ENCODE data around the gene PARD3B.

Gene PARD3B

DNA sequence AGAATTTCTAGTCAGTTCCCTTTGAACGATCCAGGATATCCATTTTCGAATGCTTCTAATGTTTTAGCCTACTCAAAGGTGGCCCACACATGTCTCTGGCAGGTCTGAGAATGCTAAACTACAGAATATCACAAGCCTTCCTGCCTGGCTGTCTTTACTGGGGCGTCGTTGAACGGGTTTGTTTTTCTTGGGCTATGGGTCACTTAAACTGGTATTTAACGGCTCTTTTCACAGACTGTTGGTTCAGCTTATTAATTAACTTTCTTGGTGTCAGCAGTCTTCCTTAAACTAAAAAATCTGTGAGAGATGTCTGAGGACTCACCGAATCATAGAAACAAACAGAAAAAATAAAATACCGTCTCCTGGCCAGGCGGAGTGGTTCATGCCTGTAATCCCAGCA lies 573.9 kb downstream of the PARD3B start:
- DNase-seq (ENCODE audit: insufficient read length, low spot score) (no peak), FAIRE-seq (no peak)
- no peak for TF ChIP-seq CTCF (IDR thresholded peaks at IDR 0.05; ENCODE audit: insufficient read depth, missing control alignments)

GRCh38 chr2:205128726-205129125 lies 583.5 kb downstream of the PARD3B start:
- DNase-seq (ENCODE audit: insufficient read length, low spot score) (no peak), FAIRE-seq (no peak)
- no peak for TF ChIP-seq CTCF (IDR thresholded peaks at IDR 0.05; ENCODE audit: insufficient read depth, missing control alignments)

GRCh38 chr2:205129531-205129930 lies 584.3 kb downstream of the PARD3B start:
- FAIRE-seq (no peak), DNase-seq (ENCODE audit: insufficient read length, low spot score) (no peak)
- TF ChIP-seq CTCF (IDR thresholded peaks at IDR 0.05; ENCODE audit: insufficient read depth, missing control alignments), result no peak

DNA sequence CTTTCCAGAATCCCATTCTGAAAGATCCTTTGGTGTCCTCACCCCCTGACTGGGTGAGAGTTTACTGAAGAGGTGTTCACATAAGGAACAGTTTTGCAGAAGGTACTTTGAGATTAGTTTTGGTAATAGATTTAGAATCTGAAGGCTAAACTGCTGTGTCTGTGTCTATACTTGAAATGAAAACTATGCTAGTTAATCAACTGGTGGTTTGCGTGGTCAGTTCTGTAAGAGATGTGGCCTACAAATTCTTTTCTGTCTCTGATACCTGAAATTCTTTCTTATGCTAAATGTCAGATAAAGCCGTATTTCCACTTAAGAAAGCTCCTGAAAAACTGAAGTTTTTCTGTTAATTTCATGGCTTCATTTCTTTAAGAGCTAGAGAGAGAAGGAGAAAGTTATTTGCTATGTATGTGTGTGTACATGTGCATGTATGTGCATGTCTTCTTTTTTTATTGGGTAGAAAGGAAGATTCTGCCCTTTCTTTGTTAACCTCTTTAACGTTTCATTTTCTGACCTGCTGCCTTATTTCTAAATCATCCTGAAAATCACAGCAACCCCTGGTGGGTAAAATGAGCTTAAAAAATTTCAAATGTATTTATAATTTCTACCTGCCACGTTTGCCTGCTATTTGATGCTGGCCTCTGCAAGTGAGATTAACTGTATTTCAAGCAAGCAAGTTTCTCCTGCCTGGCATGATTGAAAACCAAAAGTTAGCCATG lies 585.0 kb downstream of the PARD3B start:
- TF ChIP-seq CTCF (IDR thresholded peaks at IDR 0.05; ENCODE audit: insufficient read depth, missing control alignments), result no peak
- DNase-seq (ENCODE audit: insufficient read length, low spot score) (no peak), FAIRE-seq (no peak)

DNA sequence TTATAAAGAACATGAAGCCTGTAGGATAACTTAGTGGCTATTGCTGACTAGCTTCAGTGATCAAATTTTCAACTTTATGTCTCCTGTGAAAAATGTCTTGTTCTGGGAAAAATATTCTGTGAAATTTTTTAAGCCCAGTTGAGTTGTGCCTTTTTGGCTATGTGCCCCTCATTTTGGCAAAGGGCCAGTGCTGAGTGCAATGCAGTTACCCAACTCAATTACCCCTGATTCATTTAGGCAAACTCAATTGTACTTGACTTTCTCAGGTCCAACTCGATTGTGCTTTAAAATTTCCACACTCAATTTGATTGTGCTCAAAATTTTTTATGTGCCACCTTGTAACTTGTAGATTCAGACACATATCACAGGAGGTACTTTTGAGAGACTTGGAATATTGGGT lies 588.3 kb downstream of the PARD3B start:
- DNase-seq (ENCODE audit: insufficient read length, low spot score), result no peak
- TF ChIP-seq CTCF (IDR thresholded peaks at IDR 0.05; ENCODE audit: insufficient read depth, missing control alignments), result no peak

DNA sequence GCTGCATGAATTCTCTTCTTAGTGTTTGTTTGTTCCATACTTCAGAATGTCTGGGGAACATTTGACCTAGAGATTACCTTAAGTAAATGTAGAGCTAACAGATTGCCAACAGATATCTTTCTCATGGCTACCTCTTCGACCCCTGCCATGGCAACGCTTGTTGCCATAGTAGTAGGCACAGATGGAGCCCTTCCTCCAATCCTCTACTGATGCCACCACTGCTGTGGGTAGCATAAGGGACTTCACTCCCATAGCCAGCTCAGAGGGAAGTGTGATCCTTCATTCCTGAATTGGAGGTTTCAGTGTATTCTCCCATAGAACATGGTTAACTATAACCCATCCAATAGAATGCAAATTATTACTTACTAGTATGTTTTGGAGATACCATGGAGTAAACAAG lies 593.5 kb downstream of the PARD3B start:
- TF ChIP-seq CTCF (IDR thresholded peaks at IDR 0.05; ENCODE audit: insufficient read depth, missing control alignments), result no peak
- FAIRE-seq, result no peak

More for the DNA sequence above, 588.3 kb downstream of the PARD3B start:
- FAIRE-seq, result no peak

GRCh38 chr2:205139822-205140463 lies 594.7 kb downstream of the PARD3B start:
- DNase-seq (ENCODE audit: insufficient read length, low spot score) (no peak), FAIRE-seq (no peak)
- TF ChIP-seq CTCF (IDR thresholded peaks at IDR 0.05; ENCODE audit: insufficient read depth, missing control alignments), result no peak

More for the DNA sequence above, 593.5 kb downstream of the PARD3B start:
- DNase-seq (ENCODE audit: insufficient read length, low spot score), result no peak

All from D721Med (cell line).